Activated CD4-positive, CD25-positive, alpha-beta regulatory T cell treated with anti-CD3 and anti-CD28 coated beads, Interleukin-2, amount 50 U/mL, for 24 hours (primary cell): ENCODE results near the gene UBE2K.
A peak's percentile ranks its signal among the peaks of the same experiment; 100 is the strongest.
"Not testable (repeated sequence)": the region's sequence is repeated elsewhere in the genome, so short reads cannot be mapped to it uniquely, and the experiment has no call there.

Experiments used
- ATAC-seq, 2 donors: fragments of 150-1000 bp; cut with Tn5 transposase; one replicate each; pipeline ENCODE4 v1.10.0; 2021; ENCODE audit warnings: mild to moderate bottlenecking in 1 of 2, moderate library complexity in 1 of 2

The UBE2K gene

GRCh38 chr4:39731908-39732307 lies 34.0 kb downstream of the UBE2K start:
- no peak for ATAC-seq

- ATAC-seq, result no peak
Observed at GRCh38 chr4:39732728-39733127, 34.8 kb downstream of the UBE2K start.

- not testable (repeated sequence) for ATAC-seq
Observed at GRCh38 chr4:39739591-39739990, 41.7 kb downstream of the UBE2K start.

GRCh38 chr4:39741401-39741800 lies 43.5 kb downstream of the UBE2K start:
- ATAC-seq, result no peak

GRCh38 chr4:39745920-39746319 lies 48.0 kb downstream of the UBE2K start:
- ATAC-seq, result no peak

GRCh38 chr4:39750216-39750615 lies 52.3 kb downstream of the UBE2K start:
- no peak for ATAC-seq

GRCh38 chr4:39754309-39754708 lies 56.4 kb downstream of the UBE2K start:
- ATAC-seq, result no peak

GRCh38 chr4:39756159-39756558 lies 58.2 kb downstream of the UBE2K start:
- ATAC-seq, result no peak

GRCh38 chr4:39758176-39758575 lies 60.2 kb downstream of the UBE2K start:
- ATAC-seq, result no peak

GRCh38 chr4:39759569-39759968 lies 61.6 kb downstream of the UBE2K start:
- ATAC-seq, result peak in 1 of 2 donors; percentile 48

- ATAC-seq, result no peak
Observed at GRCh38 chr4:39761005-39761667, 63.2 kb downstream of the UBE2K start.

- ATAC-seq, result no peak
Observed at GRCh38 chr4:39763714-39764572, 66.0 kb downstream of the UBE2K start.

- no peak for ATAC-seq
Observed at GRCh38 chr4:39770005-39770404, 72.1 kb downstream of the UBE2K start.

- no peak for ATAC-seq
Observed at GRCh38 chr4:39770471-39770870, 72.5 kb downstream of the UBE2K start.

- ATAC-seq, result no peak
Observed at GRCh38 chr4:39770969-39771724, 73.2 kb downstream of the UBE2K start.

GRCh38 chr4:39781988-39782387 lies 84.1 kb downstream of the UBE2K start:
- not testable (repeated sequence) for ATAC-seq

GRCh38 chr4:39785083-39785482 lies 87.1 kb downstream of the UBE2K start:
- no peak for ATAC-seq

- no peak for ATAC-seq
Observed at GRCh38 chr4:39786838-39787237, 88.9 kb downstream of the UBE2K start.

- ATAC-seq, result no peak
Observed at GRCh38 chr4:39792128-39792527, 94.2 kb downstream of the UBE2K start.

GRCh38 chr4:39792529-39792928 lies 94.6 kb downstream of the UBE2K start:
- no peak for ATAC-seq

- ATAC-seq, result not testable (repeated sequence)
Observed at GRCh38 chr4:39792976-39793375, 95.0 kb downstream of the UBE2K start.

GRCh38 chr4:39802005-39802404 lies 104.1 kb downstream of the UBE2K start:
- ATAC-seq, result no peak

GRCh38 chr4:39808231-39808749 lies 110.4 kb downstream of the UBE2K start:
- no peak for ATAC-seq
